ENCODE data around the gene VSX1. TPM values are rescaled to one million over a fixed set of nuclear protein-coding genes. Genes with fewer than 3 reads are reported as not detected.
A peak's percentile ranks its signal among the peaks of the same experiment; 100 is the strongest.

The VSX1 gene
- total and polyA plus RNA-seq, 9 donors, result 0.11 to 1.4 (median 0.75) TPM; not detected in 2

- Histone ChIP-seq H3K4me1 (ENCODE audit: insufficient read depth) (peaks cover 38% of the 10 kb centered on the region), H3K9me3 (no peaks in the 10 kb centered on the region), H3K27me3 (no peaks in the 10 kb centered on the region), H3K36me3 (no peaks in the 10 kb centered on the region), H3K4me3 (no peak overlapping the region), H3K27ac (no peak overlapping the region)
- intact Hi-C loops (cut with DNase I), result no loop called here
- WGBS, 3 donors, result 85% methylated on average over 15 of the region's 15 CpGs
- TF ChIP-seq EP300 (IDR thresholded peaks at IDR 0.05), result no peak
- no peak for TF ChIP-seq POLR2A (IDR thresholded peaks at IDR 0.05)
- DNase-seq, result peak in 2 of 5 donors; percentile 12 to 15
These were observed 44.4 kb downstream of the VSX1 start for GRCh38 chr20:25037288-25038102.

GRCh38 chr20:25036331-25036936 is 45.5 kb downstream of the VSX1 start:
- WGBS, 3 donors, result 23 to 43% (median 28%) methylated on average over 7 of the region's 7 CpGs
- H3K4me1 ChIP-seq (ENCODE audit: insufficient read depth), result peaks cover 45% of the 10 kb centered on the region
- TF ChIP-seq, protein P1, sequence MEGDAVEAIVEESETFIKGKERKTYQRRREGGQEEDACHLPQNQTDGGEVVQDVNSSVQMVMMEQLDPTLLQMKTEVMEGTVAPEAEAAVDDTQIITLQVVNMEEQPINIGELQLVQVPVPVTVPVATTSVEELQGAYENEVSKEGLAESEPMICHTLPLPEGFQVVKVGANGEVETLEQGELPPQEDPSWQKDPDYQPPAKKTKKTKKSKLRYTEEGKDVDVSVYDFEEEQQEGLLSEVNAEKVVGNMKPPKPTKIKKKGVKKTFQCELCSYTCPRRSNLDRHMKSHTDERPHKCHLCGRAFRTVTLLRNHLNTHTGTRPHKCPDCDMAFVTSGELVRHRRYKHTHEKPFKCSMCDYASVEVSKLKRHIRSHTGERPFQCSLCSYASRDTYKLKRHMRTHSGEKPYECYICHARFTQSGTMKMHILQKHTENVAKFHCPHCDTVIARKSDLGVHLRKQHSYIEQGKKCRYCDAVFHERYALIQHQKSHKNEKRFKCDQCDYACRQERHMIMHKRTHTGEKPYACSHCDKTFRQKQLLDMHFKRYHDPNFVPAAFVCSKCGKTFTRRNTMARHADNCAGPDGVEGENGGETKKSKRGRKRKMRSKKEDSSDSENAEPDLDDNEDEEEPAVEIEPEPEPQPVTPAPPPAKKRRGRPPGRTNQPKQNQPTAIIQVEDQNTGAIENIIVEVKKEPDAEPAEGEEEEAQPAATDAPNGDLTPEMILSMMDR (IDR thresholded peaks at IDR 0.05), result no peak
- intact Hi-C loops (cut with DNase I), result no loop called here
- no peaks in the 10 kb centered on the region for H3K36me3 ChIP-seq
- no peak for DNase-seq
- H3K27me3 ChIP-seq, result no peaks in the 10 kb centered on the region
- H3K27ac ChIP-seq, result no peak overlapping the region
- no peaks in the 10 kb centered on the region for H3K9me3 ChIP-seq
- no peak overlapping the region for H3K4me3 ChIP-seq

GRCh38 chr20:25035921-25036320 is 46.0 kb downstream of the VSX1 start:
- DNase-seq, result peak in 1 of 5 donors; percentile 4
- no peaks in the 10 kb centered on the region for H3K27me3 ChIP-seq
- WGBS, 3 donors, result 26 to 39% (median 36%) methylated on average over 4 of the region's 4 CpGs

GRCh38 chr20:25033924-25034300 is 48.0 kb downstream of the VSX1 start:
- intact Hi-C loops (cut with DNase I), result no loop called here
- peak in 1 of 5 donors; percentile 17 for DNase-seq
- H3K4me1 ChIP-seq (ENCODE audit: insufficient read depth), result peaks cover 31% of the 10 kb centered on the region
- no peak overlapping the region for H3K4me3 ChIP-seq
- no peaks in the 10 kb centered on the region for H3K36me3 ChIP-seq
- WGBS, 3 donors, result 35 to 43% (median 37%) methylated on average over 3 of the region's 3 CpGs
- H3K27me3 ChIP-seq, result no peaks in the 10 kb centered on the region
- TF ChIP-seq, protein P1 (IDR thresholded peaks at IDR 0.05), result no peak
- TF ChIP-seq EP300 (IDR thresholded peaks at IDR 0.05), result no peak
- peak overlapping the region in 1 of 2 donors; percentile 50 for H3K27ac ChIP-seq
- H3K9me3 ChIP-seq, result no peaks in the 10 kb centered on the region

More at GRCh38 chr20:25035921-25036320, 46.0 kb downstream of the VSX1 start:
- Histone ChIP-seq H3K36me3 (no peaks in the 10 kb centered on the region), H3K4me1 (ENCODE audit: insufficient read depth) (peaks cover 43% of the 10 kb centered on the region), H3K9me3 (no peaks in the 10 kb centered on the region), H3K27ac (no peak overlapping the region), H3K4me3 (no peak overlapping the region)
- no peak for TF ChIP-seq EP300 (IDR thresholded peaks at IDR 0.05)
- TF ChIP-seq, protein P1 (IDR thresholded peaks at IDR 0.05), result no peak
- TF ChIP-seq POLR2A (IDR thresholded peaks at IDR 0.05), result no peak
- intact Hi-C loops (cut with DNase I), result no loop called here

Measured in ovary (tissue), 9 donors.